Esophagus squamous epithelium (tissue), 4 donors: ENCODE results near the gene SPN.

Experiments used
- CTCF ChIP-seq, 6 experiments: fragments of 450-650 bp in 4 of 6; fragments of 200-600 bp in 2 of 6; sonication (generic) in 2 of 6; IDR thresholded peaks; one replicate each; pipeline ENCODE4 v1.5.1; 2016 to 2019; ENCODE audit warnings: antibody characterized with exemption in 6 of 6, mild to moderate bottlenecking in 4 of 6, moderate library complexity in 4 of 6
- POLR2A ChIP-seq, 4 donors: fragments of 450-650 bp; IDR thresholded peaks; one replicate each; pipeline ENCODE4 v1.6.1; 2017; ENCODE audit warnings: antibody characterized with exemption in 4 of 4, mild to moderate bottlenecking in 4 of 4, moderate library complexity in 3 of 4

GRCh38 chr16:29673501-29673900 is 10.5 kb downstream of the SPN start:
- TF ChIP-seq CTCF (IDR thresholded peaks at IDR 0.05) (no peak), POLR2A (IDR thresholded peaks at IDR 0.05) (no peak)
